ENCODE results near the gene TMEM89.

DNA sequence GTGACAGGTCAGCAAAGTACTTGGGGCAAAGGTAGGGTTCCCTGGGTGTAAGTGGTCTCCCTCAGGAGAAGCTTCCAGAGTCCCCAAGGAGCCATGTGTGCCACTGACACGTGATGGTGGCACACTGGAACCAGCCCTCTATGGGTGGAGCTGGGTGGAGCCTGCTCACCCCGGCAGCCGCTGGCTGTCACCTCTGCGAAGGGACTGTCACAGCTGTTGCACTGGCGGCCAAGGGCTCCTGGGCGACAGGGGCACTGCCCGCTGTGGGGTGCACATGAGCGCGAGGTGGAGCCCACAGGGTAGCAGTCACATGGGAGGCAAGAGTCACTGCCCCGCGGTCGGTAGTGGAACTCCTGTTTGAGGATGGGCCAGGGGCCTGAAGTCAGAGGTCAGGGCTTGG lies 29.2 kb upstream of the TMEM89 start:
- TF ChIP-seq, protein P1, sequence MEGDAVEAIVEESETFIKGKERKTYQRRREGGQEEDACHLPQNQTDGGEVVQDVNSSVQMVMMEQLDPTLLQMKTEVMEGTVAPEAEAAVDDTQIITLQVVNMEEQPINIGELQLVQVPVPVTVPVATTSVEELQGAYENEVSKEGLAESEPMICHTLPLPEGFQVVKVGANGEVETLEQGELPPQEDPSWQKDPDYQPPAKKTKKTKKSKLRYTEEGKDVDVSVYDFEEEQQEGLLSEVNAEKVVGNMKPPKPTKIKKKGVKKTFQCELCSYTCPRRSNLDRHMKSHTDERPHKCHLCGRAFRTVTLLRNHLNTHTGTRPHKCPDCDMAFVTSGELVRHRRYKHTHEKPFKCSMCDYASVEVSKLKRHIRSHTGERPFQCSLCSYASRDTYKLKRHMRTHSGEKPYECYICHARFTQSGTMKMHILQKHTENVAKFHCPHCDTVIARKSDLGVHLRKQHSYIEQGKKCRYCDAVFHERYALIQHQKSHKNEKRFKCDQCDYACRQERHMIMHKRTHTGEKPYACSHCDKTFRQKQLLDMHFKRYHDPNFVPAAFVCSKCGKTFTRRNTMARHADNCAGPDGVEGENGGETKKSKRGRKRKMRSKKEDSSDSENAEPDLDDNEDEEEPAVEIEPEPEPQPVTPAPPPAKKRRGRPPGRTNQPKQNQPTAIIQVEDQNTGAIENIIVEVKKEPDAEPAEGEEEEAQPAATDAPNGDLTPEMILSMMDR (IDR thresholded peaks at IDR 0.05): no peak
- TF ChIP-seq EP300 (IDR thresholded peaks at IDR 0.05): no peak
- no peak for TF ChIP-seq POLR2AphosphoS5 (IDR thresholded peaks at IDR 0.05)
- TF ChIP-seq POLR2A (IDR thresholded peaks at IDR 0.05): no peak
